Hematopoietic multipotent progenitor cell treated with erythropoietin and hydrocortisone succinate and interleukin-3 and kit ligand, for 6 days (in vitro differentiated cells): ENCODE measurements around the gene SLAMF6.
A peak's percentile ranks its signal among the peaks of the same experiment; 100 is the strongest.

Source experiments
- DNase-seq: peaks from one replicate; pipeline ENCODE4 v3.0.0-alpha.2; 2015

The SLAMF6 gene

DNA sequence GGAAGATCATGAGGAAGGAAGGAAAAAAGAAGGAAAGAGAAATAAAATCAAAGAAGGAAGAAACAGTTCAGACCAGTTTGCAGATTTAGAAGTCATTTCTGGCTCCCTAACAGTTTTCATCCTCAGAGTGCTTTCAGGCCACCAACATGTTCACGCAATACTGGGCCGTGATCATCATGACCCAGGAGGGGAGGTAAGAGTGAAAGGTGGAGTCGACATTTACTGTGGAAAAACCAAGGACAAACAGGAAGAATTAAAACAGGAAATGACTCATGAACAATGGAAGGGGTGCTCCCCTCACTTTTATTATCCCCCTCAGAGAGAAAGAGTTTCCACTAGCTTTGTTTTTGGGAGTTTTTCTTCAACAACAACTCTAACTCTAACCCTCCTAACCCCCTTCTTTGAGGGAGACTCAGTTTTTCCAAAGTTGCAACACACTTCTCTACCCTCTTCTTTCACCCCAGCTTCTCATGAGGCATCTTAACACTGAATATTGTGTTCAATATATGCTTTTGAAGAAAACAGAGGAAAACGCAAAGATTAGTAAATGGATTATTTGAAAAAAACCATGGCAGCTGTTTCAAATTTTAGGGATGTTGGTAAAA is 62.3 kb downstream of the SLAMF6 start:
- no peak for DNase-seq

DNA sequence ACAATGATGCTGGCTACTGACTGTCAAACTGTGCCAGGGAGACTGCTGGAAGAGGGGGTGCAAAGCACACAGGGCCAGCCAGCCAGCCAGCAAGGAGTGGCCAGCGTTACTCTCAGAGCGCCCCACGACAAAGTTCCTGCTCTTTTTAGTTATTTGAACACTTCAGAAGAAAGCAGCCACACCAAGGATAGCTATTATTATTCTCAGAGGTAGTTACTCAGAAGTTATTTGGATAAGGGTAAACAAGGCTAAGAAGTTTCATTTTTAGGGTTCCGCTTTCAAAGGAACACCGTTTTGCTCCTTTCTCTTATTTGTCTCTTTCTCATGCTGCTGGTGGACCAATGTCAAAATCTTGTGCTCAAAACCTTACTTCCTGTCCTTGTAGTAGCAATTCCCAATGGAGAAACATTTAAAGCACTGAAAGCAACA is 62.8 kb downstream of the SLAMF6 start:
- no peak for DNase-seq

- DNase-seq: no peak
Observed at GRCh38 chr1:160459687-160460086, 63.4 kb downstream of the SLAMF6 start.

DNA sequence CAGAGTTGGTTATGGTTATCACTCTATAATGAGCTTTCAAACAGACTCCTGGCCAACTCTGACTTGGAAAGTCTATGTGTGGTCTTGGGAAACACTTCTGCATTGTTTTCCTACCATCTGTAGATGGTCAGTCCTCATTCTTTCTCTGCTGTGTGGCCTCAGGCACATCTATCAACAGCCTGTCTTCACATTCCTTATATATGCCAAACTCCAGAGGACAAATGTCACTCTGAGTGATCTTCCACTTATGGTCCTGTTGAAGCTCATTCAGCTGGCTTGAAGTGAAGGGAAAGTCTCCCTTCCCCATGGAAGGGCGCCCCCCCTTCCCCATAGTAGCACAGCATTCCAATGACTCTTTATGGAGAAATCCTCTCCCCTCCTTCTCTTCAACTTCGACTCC is 64.0 kb downstream of the SLAMF6 start:
- no peak for DNase-seq

DNA sequence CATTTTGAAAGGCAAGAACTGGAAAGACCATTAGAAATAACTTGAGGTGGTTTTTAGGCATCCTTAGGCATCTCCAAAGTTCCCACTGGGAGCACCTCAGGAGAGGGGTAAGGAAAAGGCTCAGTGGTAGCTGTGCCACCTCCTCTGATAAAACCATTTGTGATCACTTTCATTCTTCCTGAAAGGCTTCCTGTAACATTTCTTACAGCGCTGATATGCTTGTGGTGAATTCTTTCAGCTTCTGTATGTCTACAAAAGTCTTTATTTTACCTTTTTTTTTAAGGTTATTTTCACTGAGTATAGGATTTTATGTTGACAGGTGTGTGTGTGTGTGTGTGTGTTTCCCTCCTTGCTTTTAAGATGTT is 67.9 kb downstream of the SLAMF6 start:
- DNase-seq: no peak

DNA sequence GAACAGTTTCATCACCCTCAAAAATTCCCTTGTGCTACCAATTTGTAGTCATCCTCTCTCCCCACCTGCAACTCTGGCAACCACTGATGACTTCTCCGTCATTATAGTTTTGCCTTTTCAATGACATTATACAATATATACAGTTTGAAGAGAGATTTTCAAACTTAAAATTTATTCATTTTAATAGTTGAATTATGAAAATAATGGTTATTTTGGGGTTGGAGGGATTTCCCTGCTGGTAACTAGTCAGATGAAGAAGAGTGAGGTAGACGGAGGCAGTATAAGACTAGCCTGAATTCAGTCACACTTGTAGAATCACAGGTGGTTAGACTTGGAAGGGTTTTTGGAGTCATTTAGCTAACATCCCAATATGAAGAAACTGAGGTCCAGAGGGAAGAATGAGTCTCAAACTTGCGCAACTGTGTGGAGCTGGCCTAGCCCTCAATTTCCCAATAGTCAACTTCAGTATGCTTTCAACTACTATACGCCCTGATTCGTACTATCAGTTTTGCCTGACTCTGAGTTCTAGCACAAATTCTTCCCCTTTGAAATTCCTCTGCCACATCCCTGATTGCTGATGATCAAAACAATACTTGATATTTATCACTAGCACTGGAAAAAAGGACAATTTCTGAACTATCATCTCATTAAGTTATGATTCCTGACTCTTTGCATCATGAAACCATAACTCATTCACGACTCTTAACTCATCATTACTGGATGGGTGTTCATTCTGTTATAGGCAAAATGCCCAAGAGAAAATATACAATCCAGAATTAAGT is 68.5 kb downstream of the SLAMF6 start:
- no peak for DNase-seq

GRCh38 chr1:160453443-160453842 is 69.6 kb downstream of the SLAMF6 start:
- DNase-seq: no peak

DNA sequence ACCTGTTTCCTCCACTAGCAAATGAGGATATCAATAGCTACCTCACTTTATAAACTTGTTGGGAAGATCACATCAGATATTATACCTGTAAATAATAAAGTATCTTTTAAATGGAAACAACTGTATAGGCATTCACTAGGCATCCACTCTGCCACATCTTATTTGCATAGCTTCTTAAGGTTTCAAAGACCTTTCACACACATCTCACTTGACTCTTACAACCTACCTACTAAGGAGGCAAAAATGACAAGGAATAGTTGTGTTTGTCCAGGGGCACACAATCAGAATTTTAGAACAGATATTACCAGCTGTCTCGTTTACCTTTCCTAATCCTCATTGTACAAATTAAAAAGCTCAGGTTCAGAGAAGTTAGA is 71.2 kb downstream of the SLAMF6 start:
- DNase-seq: no peak

- DNase-seq: no peak
Observed at GRCh38 chr1:160451119-160451858, 71.8 kb downstream of the SLAMF6 start.

DNA sequence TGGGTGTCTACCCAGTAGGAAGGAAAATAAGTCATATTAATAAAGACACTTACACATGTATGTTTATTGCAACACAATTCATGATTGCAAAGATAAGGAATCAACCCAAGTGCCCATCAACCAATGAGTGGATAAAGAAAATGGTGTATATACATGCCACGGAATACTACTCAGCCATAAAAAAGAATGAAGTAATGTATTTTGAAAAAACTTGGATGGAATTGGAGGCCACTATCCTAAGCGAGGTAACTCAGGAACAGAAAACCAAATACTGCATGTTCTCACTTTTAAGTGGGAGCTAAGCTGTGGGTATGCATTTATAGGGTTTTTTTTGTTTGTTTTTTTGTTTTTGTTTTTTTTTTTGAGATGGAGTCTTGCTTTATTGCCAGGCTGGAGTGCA is 73.6 kb downstream of the SLAMF6 start:
- DNase-seq: no peak

GRCh38 chr1:160446945-160447600 is 76.0 kb downstream of the SLAMF6 start:
- peak; percentile 42 for DNase-seq

DNA sequence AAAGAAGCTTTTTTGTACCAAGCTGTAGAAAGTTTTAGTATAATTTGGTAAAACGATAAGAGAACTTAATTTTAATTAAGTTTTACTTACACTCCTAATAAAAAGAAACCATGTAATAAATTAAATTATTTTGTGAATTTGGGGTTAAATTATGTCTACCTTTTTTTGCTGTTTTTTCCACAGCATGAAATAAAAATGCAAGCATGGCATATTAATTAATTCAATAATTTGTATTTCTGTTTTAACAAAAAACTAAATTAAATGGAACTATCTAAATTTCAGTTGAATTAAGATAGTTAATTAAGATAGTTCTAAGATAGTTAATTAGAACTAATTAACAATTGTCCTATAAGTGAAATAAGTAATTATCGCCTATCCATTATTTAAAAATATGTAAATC is 83.3 kb downstream of the SLAMF6 start:
- no peak for DNase-seq

DNA sequence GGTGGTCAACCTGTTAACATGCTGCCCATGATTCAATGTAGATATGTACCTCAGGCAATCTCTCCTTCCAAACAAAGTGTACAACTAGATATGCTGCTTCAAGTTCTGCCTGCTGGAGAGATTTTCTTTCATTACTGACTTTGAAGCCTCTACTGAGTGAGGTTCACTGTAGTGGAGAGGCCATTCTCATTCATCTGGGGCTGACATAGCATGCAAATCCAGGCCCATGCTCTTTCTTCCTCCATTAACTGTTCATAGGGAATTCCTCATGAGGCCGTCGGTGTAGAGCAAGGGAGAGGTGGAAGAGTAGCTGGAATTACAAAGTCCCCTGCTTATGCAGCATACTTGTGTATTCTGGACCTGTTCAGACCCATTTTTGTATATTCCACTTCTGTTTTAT is 84.1 kb downstream of the SLAMF6 start:
- no peak for DNase-seq

GRCh38 chr1:160438317-160438918 is 84.6 kb downstream of the SLAMF6 start:
- DNase-seq: no peak

GRCh38 chr1:160437432-160438316 is 85.4 kb downstream of the SLAMF6 start:
- no peak for DNase-seq

GRCh38 chr1:160436966-160437365 is 86.1 kb downstream of the SLAMF6 start:
- peak; percentile 60 for DNase-seq
